NB4 (cell line): ENCODE measurements around the gene NIPAL4.

Experiments used
- DNase-seq: peaks from one replicate; pipeline ENCODE4 v3.0.0; 2010; ENCODE audit warnings: low read depth
- H3K4me3 ChIP-seq: one replicate; pipeline ENCODE4 v1.5.1; 2011; ENCODE audit warnings: mild to moderate bottlenecking, low read depth, low read length, moderate library complexity
- MYC ChIP-seq: IDR thresholded peaks from 2 replicates; pipeline ENCODE4 v1.6.1; 2011; ENCODE audit warnings: low read depth, low read length
- POLR2A ChIP-seq: IDR thresholded peaks from 2 replicates; pipeline ENCODE4 v1.6.1; 2011; ENCODE audit warnings: mild to moderate bottlenecking; ENCODE audit not compliant: insufficient read length; ENCODE audit errors: extremely low read depth
- TF ChIP-seq, protein P1 (sequence below): IDR thresholded peaks from 2 replicates; pipeline ENCODE4 v1.6.1; 2011; ENCODE audit warnings: low read depth, low read length
- TF ChIP-seq, protein P2 (sequence below): IDR thresholded peaks from one replicate; pipeline ENCODE4 v1.5.1; 2012; ENCODE audit warnings: low read depth, low read length

Gene NIPAL4

DNA sequence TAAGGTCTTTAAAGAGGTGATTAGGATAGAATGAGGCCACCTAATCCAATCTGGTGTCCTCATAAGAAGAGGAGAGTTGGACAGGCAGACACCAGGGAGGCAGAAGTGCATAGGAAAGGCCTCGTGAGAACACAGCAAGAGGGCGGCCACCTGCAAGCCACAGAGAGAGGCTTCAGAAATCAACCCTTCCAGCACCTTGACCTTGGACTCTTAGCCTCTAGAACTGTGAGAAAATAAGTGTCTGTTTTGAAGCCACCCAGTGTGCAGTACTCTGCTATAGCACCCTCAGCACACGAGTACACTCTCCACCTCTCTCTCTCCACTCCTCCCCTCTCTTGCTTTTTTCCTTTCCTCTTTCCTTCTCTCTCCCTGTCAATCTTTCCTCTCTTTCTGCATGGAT, 26.8 kb downstream of the NIPAL4 start:
- no peak overlapping the region for H3K4me3 ChIP-seq
- no peak for TF ChIP-seq MYC
- TF ChIP-seq, protein P1, sequence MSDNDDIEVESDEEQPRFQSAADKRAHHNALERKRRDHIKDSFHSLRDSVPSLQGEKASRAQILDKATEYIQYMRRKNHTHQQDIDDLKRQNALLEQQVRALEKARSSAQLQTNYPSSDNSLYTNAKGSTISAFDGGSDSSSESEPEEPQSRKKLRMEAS, result no peak
- TF ChIP-seq POLR2A, result no peak
- TF ChIP-seq, protein P2, sequence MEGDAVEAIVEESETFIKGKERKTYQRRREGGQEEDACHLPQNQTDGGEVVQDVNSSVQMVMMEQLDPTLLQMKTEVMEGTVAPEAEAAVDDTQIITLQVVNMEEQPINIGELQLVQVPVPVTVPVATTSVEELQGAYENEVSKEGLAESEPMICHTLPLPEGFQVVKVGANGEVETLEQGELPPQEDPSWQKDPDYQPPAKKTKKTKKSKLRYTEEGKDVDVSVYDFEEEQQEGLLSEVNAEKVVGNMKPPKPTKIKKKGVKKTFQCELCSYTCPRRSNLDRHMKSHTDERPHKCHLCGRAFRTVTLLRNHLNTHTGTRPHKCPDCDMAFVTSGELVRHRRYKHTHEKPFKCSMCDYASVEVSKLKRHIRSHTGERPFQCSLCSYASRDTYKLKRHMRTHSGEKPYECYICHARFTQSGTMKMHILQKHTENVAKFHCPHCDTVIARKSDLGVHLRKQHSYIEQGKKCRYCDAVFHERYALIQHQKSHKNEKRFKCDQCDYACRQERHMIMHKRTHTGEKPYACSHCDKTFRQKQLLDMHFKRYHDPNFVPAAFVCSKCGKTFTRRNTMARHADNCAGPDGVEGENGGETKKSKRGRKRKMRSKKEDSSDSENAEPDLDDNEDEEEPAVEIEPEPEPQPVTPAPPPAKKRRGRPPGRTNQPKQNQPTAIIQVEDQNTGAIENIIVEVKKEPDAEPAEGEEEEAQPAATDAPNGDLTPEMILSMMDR, result no peak
- no peak for DNase-seq

DNA sequence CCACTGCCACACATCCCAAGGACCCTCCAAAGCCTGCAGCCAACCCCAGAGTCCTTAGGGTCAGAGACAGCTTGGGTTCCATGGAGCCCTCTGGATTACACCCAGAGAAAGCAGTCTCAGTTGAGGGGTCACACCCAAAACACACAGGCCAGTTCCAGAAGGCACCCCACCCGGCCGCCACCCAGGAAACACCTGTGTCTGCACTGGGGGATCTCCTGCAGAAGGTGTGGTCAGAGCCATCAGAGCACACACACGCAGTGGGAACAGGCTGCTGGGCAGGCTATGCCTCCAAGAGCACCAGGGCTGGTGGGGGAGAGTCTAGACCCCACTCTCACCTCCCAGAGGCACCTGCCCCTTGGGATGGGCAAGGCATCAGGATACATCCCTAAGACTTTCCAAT, 27.3 kb downstream of the NIPAL4 start:
- H3K4me3 ChIP-seq, result no peak overlapping the region
- TF ChIP-seq, protein P1, result no peak
- TF ChIP-seq MYC, result no peak
- TF ChIP-seq, protein P2, result no peak
- no peak for TF ChIP-seq POLR2A
- no peak for DNase-seq

DNA sequence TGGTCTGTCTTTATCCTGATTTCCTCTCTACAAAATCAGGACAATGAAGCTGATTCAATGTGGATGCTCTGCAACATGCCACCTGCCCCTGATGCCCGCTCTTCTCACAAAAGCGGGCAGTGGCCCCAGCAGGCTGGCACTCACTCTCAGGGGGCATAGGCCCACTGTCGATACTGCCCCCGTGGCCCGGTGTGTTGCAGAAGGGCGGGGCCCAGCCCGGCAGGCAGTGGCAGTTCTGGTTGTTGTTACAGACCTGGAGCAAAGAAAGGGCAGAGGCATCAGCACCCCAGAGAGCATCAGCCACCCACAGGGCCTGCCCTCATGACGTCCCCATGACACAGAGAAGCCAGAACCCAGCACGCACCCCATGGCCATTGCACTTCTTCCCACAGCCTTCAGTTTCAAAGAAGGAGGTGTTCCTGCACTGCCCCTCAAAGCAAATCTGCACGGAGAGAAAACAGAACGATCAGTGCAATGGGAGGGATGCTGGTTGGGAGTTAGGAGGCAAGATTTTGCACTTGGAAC, 31.5 kb downstream of the NIPAL4 start:
- DNase-seq, result no peak
- TF ChIP-seq POLR2A, result no peak
- TF ChIP-seq MYC, result no peak
- TF ChIP-seq, protein P2, result no peak
- TF ChIP-seq, protein P1, result no peak

GRCh38 chr5:157492886-157493285, 32.9 kb downstream of the NIPAL4 start:
- TF ChIP-seq, protein P1, result no peak
- TF ChIP-seq POLR2A, result no peak
- TF ChIP-seq, protein P2, result no peak
- TF ChIP-seq MYC, result no peak
- DNase-seq, result no peak
- no peak overlapping the region for H3K4me3 ChIP-seq

More for the DNA sequence above, 31.5 kb downstream of the NIPAL4 start:
- no peak overlapping the region for H3K4me3 ChIP-seq

DNA sequence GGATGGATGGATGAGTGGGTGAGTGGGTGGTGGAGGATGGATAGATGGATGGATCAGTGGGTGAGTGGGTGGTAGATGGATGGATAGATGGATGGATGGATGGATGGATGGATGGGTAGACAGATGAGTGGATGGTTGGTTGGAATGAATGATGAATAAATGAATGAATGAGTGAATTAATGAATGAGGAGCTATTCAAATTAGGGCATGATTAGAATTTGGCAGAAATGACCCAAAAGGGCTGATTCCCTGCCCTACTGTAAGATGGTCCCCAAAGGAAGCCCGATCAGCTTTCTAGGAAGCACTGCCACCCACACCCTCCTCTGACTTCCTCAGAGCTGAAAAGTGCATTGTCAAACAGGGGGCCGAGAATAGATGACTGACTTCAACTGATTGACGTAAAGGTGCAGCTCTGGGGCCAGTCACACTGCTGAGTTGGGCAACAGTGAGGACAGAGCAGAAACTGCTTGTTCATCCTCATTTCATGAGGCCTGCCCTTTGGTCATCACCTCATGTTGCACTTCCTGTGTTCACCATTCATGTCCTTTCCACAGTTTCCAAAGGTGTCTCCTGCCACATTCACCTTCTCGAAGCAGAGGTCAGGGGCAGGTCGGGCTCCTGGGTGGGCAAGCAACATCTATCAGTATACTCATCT, 34.3 kb downstream of the NIPAL4 start:
- peak; percentile 11 for DNase-seq
- TF ChIP-seq POLR2A, result no peak
- TF ChIP-seq, protein P2, result no peak
- no peak for TF ChIP-seq MYC
- TF ChIP-seq, protein P1, result no peak
- no peak overlapping the region for H3K4me3 ChIP-seq

DNA sequence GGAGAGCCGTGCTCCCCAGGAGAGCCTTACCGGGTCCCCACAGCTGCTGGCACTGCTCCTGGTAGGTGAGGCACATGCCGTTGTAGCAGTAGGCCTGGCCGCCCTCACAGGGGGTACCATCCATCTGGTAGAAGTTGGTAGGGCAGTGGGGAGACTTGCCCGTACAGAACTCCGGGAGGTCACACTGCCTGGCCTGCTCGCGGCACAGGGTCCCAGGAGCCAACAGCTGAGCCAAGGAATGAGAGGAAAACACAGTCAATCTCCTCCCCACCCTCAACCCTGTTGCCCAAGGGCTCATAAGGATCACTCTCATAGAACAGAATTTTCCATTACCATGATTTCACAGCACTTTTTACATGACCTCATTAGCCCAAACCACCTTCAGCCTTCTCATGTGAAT, 36.9 kb downstream of the NIPAL4 start:
- TF ChIP-seq, protein P1, result no peak
- no peak for TF ChIP-seq POLR2A
- TF ChIP-seq MYC, result no peak
- TF ChIP-seq, protein P2, result no peak
- no peak for DNase-seq
- H3K4me3 ChIP-seq, result no peak overlapping the region
